GM19372 (cell line): ENCODE data around the gene BMERB1.
"Not testable (repeated sequence)": the region's sequence is repeated elsewhere in the genome, so short reads cannot be mapped to it uniquely, and the experiment has no call there.

Experiments
- ATAC-seq: cut with Tn5 transposase; IDR thresholded peaks from one replicate; pipeline ENCODE4 v1.9.1; 2021; ENCODE audit warnings: mild to moderate bottlenecking, low read depth, moderate library complexity; ENCODE audit not compliant: unreplicated experiment

BMERB1 gene

GRCh38 chr16:15606518-15607220 lies 172.3 kb downstream of the BMERB1 start:
- no peak for ATAC-seq

- ATAC-seq: not testable (repeated sequence)
These were observed 172.9 kb downstream of the BMERB1 start for GRCh38 chr16:15607221-15607699.

- ATAC-seq: no peak
These were observed 173.5 kb downstream of the BMERB1 start for GRCh38 chr16:15607700-15608396.

- no peak for ATAC-seq
These were observed 174.3 kb downstream of the BMERB1 start for GRCh38 chr16:15608398-15609285.

GRCh38 chr16:15609286-15609649 lies 174.9 kb downstream of the BMERB1 start:
- ATAC-seq: no peak

- ATAC-seq: no peak
These were observed 176.0 kb downstream of the BMERB1 start for GRCh38 chr16:15610369-15610871.

- no peak for ATAC-seq
These were observed 177.2 kb downstream of the BMERB1 start for GRCh38 chr16:15611610-15612009.

- ATAC-seq: no peak
These were observed 179.3 kb downstream of the BMERB1 start for GRCh38 chr16:15613676-15614075.

GRCh38 chr16:15616012-15616411 lies 181.6 kb downstream of the BMERB1 start:
- no peak for ATAC-seq

- no peak for ATAC-seq
These were observed 182.2 kb downstream of the BMERB1 start for GRCh38 chr16:15616475-15617165.

GRCh38 chr16:15617901-15618300 lies 183.5 kb downstream of the BMERB1 start:
- no peak for ATAC-seq

- no peak for ATAC-seq
These were observed 184.0 kb downstream of the BMERB1 start for GRCh38 chr16:15618392-15618791.

GRCh38 chr16:15620611-15621195 lies 186.3 kb downstream of the BMERB1 start:
- no peak for ATAC-seq

GRCh38 chr16:15621456-15621855 lies 187.1 kb downstream of the BMERB1 start:
- ATAC-seq: no peak

- ATAC-seq: no peak
These were observed 187.5 kb downstream of the BMERB1 start for GRCh38 chr16:15621889-15622288.

GRCh38 chr16:15631730-15632409 lies 197.5 kb downstream of the BMERB1 start:
- no peak for ATAC-seq

GRCh38 chr16:15635926-15636325 lies 201.5 kb downstream of the BMERB1 start:
- ATAC-seq: no peak

GRCh38 chr16:15636392-15636873 lies 202.0 kb downstream of the BMERB1 start:
- no peak for ATAC-seq
